ENCODE results near the gene TEX29.

The TEX29 gene

DNA sequence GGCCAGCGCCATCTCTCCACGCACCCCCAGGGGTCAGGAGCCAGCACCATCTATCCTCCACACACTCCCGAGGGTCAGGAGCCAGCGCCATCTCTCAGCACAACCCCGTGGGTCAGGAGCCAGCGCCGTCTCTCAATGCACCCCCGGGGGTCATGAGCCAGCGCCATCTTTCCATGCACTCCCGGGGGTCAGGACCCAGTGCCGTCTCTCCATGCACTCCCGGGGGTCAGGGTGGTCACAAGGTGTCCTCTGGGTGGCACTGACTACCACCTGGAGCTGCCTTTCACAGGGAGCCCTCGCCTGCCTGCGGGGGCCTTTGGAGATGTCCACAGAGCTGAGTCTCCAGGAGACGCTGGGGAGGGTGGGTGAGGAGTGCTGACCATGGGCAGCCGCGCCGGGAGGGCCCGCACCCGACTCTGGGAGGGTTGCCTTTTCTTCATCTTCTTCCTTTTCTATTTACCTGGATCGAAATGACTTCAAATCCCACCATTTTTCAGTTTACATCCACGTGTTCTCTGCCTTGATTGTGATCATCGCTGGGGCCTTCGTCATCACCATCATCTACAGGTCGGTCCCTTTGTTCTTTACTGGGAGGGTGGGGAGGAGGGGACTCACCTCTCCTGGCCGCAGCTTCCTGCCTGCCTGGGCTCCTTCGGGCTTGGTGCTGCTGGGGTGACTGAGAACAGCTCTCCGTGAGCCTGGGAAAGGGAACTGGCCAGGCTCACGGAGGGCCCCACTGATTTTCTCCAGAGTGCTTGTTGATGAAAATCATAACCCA, 19.1 kb downstream of the TEX29 start:
- no peaks in the 10 kb centered on the region for H3K27me3 ChIP-seq (ENCODE audit: control insufficient read depth in 1 of 2, insufficient read depth in 2 of 2, low read length in 2 of 2)
- H3K4me3 ChIP-seq (ENCODE audit: low read depth in 1 of 2, low read length in 2 of 2): no peak overlapping the region
- no peaks in the 10 kb centered on the region for H3K4me1 ChIP-seq (ENCODE audit: control insufficient read depth in 1 of 2, insufficient read depth in 2 of 2, low read length in 2 of 2)
- no peaks in the 10 kb centered on the region for H3K36me3 ChIP-seq (ENCODE audit: control insufficient read depth in 1 of 2, insufficient read depth in 2 of 2, low read length in 2 of 2)
- H3K27ac ChIP-seq (ENCODE audit: low read depth, low read length): no peak overlapping the region
- H3K9me3 ChIP-seq (ENCODE audit: control insufficient read depth in 1 of 2, low read length in 2 of 2): no peaks in the 10 kb centered on the region
- no peak overlapping the region for H3K9ac ChIP-seq (ENCODE audit: low read depth in 1 of 2, low read length in 2 of 2)

DNA sequence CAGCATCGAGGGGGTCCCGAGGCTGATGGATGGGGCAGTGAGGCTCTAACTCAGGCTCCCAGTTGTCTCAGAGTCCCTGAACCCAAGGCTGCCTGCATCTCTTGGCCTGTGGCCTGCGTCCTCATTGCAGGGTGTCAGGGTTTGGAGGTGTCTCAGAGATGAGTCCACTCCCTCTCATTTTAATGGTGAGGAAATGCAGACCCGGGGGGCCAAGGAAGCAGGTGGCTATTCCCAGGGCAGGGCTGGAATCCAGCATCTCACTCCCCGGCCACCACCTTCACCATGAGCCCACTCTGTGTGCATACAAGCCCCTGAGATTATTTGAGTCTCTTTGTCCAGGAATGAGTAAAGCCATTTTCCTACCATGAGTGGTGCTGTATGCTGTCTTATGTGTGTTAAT, 21.4 kb downstream of the TEX29 start:
- no peaks in the 10 kb centered on the region for H3K36me3 ChIP-seq (ENCODE audit: control insufficient read depth in 1 of 2, insufficient read depth in 2 of 2, low read length in 2 of 2)
- H3K27me3 ChIP-seq (ENCODE audit: control insufficient read depth in 1 of 2, insufficient read depth in 2 of 2, low read length in 2 of 2): no peaks in the 10 kb centered on the region
- H3K27ac ChIP-seq (ENCODE audit: low read depth, low read length): no peak overlapping the region
- no peak overlapping the region for H3K4me3 ChIP-seq (ENCODE audit: low read depth in 1 of 2, low read length in 2 of 2)
- no peaks in the 10 kb centered on the region for H3K9me3 ChIP-seq (ENCODE audit: control insufficient read depth in 1 of 2, low read length in 2 of 2)
- H3K9ac ChIP-seq (ENCODE audit: low read depth in 1 of 2, low read length in 2 of 2): no peak overlapping the region
- H3K4me1 ChIP-seq (ENCODE audit: control insufficient read depth in 1 of 2, insufficient read depth in 2 of 2, low read length in 2 of 2): no peaks in the 10 kb centered on the region

- Histone ChIP-seq H3K36me3 (ENCODE audit: control insufficient read depth in 1 of 2, insufficient read depth in 2 of 2, low read length in 2 of 2) (no peaks in the 10 kb centered on the region), H3K9me3 (ENCODE audit: control insufficient read depth in 1 of 2, low read length in 2 of 2) (no peaks in the 10 kb centered on the region)
Measured at GRCh38 chr13:111342721-111343120, 22.3 kb downstream of the TEX29 start.

DNA sequence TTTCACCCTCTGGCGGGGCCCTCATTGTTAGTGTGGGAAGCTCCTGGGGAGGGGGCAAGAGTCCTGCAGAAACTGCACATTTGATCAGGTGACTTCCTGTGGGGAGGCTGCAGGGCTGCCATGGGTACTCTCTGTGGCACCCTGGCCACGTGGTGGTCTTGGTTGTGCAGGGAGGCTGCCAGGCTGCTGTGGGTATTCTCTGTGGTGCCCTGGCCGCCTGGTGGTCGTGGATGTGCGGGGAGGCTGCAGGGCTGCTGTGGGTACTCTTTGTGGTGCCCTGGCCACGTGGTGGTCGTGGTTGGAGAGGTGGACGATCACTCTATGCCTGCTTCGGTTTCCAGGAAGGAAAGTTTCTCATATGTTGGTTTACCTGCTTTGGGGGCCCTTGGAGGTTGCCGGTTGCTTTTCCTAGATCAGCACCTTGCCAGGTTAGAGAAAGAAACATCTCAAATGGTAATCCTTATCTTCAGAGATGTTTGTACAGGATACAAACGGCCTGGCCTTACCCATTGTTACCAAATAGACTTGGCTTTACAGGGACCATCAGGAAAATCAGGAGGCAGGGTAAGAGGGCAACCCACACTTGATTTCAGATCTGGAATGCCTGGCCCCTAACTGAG, 22.9 kb downstream of the TEX29 start:
- H3K9me3 ChIP-seq (ENCODE audit: control insufficient read depth in 1 of 2, low read length in 2 of 2): no peaks in the 10 kb centered on the region

More at GRCh38 chr13:111342721-111343120, 22.3 kb downstream of the TEX29 start:
- H3K4me1 ChIP-seq (ENCODE audit: control insufficient read depth in 1 of 2, insufficient read depth in 2 of 2, low read length in 2 of 2): peaks cover 0 to 3% of the 10 kb centered on the region in 2 donors
- H3K27ac ChIP-seq (ENCODE audit: low read depth, low read length): no peak overlapping the region
- H3K4me3 ChIP-seq (ENCODE audit: low read depth in 1 of 2, low read length in 2 of 2): no peak overlapping the region
- no peak overlapping the region for H3K9ac ChIP-seq (ENCODE audit: low read depth in 1 of 2, low read length in 2 of 2)
- no peaks in the 10 kb centered on the region for H3K27me3 ChIP-seq (ENCODE audit: control insufficient read depth in 1 of 2, insufficient read depth in 2 of 2, low read length in 2 of 2)

DNA sequence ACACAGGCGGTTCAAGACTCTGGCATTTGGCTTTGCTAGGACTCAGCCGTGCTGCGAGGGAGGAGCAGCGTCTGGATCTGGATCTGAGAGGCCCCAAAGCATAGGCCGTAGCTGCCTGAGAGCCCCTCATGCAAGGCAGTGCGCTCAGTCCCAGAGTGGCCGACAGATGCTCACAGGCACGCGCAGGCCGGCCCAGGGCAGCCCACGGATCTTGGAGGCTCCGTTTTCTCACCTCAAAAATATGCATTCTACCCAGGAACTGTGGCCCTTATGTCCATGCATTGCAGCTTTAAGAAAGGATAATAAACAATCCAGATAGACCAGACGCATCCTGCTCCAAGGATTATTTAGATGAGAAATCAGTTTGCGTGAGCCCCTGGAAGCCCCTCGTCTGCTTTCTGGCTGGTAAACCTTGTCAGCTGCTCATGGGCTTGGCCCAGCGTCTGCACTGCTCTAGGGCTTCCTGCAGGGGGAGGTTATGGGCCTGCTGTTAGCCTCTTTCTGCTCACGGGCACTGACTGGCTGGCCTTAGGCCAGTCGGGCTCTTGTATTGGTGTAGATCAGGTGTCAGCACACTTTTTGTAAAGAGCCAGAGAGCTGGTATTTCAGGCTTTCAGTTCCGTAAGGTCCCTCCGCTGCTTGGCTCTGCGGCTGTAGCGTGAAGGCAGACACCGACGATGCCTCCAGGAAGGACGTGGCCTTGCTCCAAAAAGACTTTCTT, 24.2 kb downstream of the TEX29 start:
- no peaks in the 10 kb centered on the region for H3K36me3 ChIP-seq (ENCODE audit: control insufficient read depth in 1 of 2, insufficient read depth in 2 of 2, low read length in 2 of 2)
- H3K9me3 ChIP-seq (ENCODE audit: control insufficient read depth in 1 of 2, low read length in 2 of 2): no peaks in the 10 kb centered on the region
- no peak overlapping the region for H3K27ac ChIP-seq (ENCODE audit: low read depth, low read length)
- no peaks in the 10 kb centered on the region for H3K27me3 ChIP-seq (ENCODE audit: control insufficient read depth in 1 of 2, insufficient read depth in 2 of 2, low read length in 2 of 2)
- peaks cover 0 to 5% of the 10 kb centered on the region in 2 donors for H3K4me1 ChIP-seq (ENCODE audit: control insufficient read depth in 1 of 2, insufficient read depth in 2 of 2, low read length in 2 of 2)
- no peak overlapping the region for H3K9ac ChIP-seq (ENCODE audit: low read depth in 1 of 2, low read length in 2 of 2)
- no peak overlapping the region for H3K4me3 ChIP-seq (ENCODE audit: low read depth in 1 of 2, low read length in 2 of 2)

More for the DNA sequence above, 22.9 kb downstream of the TEX29 start:
- peaks cover 0 to 5% of the 10 kb centered on the region in 2 donors for H3K4me1 ChIP-seq (ENCODE audit: control insufficient read depth in 1 of 2, insufficient read depth in 2 of 2, low read length in 2 of 2)
- no peaks in the 10 kb centered on the region for H3K36me3 ChIP-seq (ENCODE audit: control insufficient read depth in 1 of 2, insufficient read depth in 2 of 2, low read length in 2 of 2)
- no peak overlapping the region for H3K27ac ChIP-seq (ENCODE audit: low read depth, low read length)
- no peak overlapping the region for H3K4me3 ChIP-seq (ENCODE audit: low read depth in 1 of 2, low read length in 2 of 2)
- no peaks in the 10 kb centered on the region for H3K27me3 ChIP-seq (ENCODE audit: control insufficient read depth in 1 of 2, insufficient read depth in 2 of 2, low read length in 2 of 2)
- H3K9ac ChIP-seq (ENCODE audit: low read depth in 1 of 2, low read length in 2 of 2): no peak overlapping the region

- H3K9ac ChIP-seq (ENCODE audit: low read depth in 1 of 2, low read length in 2 of 2): no peak overlapping the region
- H3K4me3 ChIP-seq (ENCODE audit: low read depth in 1 of 2, low read length in 2 of 2): no peak overlapping the region
- H3K9me3 ChIP-seq (ENCODE audit: control insufficient read depth in 1 of 2, low read length in 2 of 2): no peaks in the 10 kb centered on the region
- H3K4me1 ChIP-seq (ENCODE audit: control insufficient read depth in 1 of 2, insufficient read depth in 2 of 2, low read length in 2 of 2): peaks cover 0 to 5% of the 10 kb centered on the region in 2 donors
- H3K36me3 ChIP-seq (ENCODE audit: control insufficient read depth in 1 of 2, insufficient read depth in 2 of 2, low read length in 2 of 2): no peaks in the 10 kb centered on the region
- no peak overlapping the region for H3K27ac ChIP-seq (ENCODE audit: low read depth, low read length)
- no peaks in the 10 kb centered on the region for H3K27me3 ChIP-seq (ENCODE audit: control insufficient read depth in 1 of 2, insufficient read depth in 2 of 2, low read length in 2 of 2)
Measured at GRCh38 chr13:111345682-111346081, 25.2 kb downstream of the TEX29 start.

DNA sequence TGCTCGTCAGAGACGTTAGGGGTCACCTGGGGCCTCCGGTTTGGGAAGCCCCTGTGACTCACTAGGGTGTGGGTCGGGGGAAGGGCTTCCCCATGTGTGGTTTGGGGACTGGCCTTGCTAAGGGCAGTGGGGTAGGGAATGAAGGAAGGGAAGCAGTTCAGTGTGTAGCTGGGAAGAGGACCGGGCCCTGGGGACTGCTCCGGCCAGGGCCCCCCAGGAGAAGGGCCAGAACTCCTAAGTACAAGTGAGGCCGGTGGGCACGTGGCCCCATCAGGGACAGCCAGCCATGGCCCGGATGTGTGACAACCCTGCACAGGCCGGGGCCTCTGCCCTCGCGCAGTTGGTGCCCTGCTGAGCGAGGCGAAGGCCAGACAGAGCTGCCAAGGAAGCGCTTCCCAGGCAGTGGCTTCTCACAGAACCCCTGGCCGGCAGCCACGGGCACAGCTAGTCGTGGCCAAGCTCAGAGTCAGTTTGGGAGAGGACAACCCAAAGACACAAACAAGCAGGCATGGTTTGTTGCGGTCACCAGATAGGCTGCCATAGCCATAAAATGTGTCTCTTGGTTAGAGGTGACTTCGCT, 25.7 kb downstream of the TEX29 start:
- Histone ChIP-seq H3K36me3 (ENCODE audit: control insufficient read depth in 1 of 2, insufficient read depth in 2 of 2, low read length in 2 of 2) (no peaks in the 10 kb centered on the region), H3K27me3 (ENCODE audit: control insufficient read depth in 1 of 2, insufficient read depth in 2 of 2, low read length in 2 of 2) (no peaks in the 10 kb centered on the region), H3K27ac (ENCODE audit: low read depth, low read length) (no peak overlapping the region), H3K9me3 (ENCODE audit: control insufficient read depth in 1 of 2, low read length in 2 of 2) (no peaks in the 10 kb centered on the region), H3K4me3 (ENCODE audit: low read depth in 1 of 2, low read length in 2 of 2) (no peak overlapping the region), H3K9ac (ENCODE audit: low read depth in 1 of 2, low read length in 2 of 2) (no peak overlapping the region), H3K4me1 (ENCODE audit: control insufficient read depth in 1 of 2, insufficient read depth in 2 of 2, low read length in 2 of 2) (peaks cover 0 to 5% of the 10 kb centered on the region in 2 donors)

DNA sequence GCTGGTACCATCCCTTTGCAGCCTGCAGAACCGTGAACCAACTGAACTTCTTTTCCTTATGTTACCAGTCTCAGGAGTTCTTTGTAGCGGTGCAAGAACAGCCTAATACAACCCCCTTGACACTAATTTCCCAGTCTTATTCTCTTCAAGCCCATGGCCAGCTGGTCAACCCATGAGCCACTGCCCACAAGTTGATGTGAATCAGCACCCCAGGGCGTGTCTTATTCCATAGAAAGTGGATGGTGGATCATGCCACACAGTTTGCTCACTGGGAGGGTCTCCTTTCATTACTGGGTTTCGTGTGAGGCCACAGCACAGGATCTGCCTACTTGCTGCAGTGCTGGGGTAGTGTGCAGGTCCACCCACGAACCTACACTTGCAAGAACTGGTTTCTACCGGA, 27.0 kb downstream of the TEX29 start:
- H3K9me3 ChIP-seq (ENCODE audit: control insufficient read depth in 1 of 2, low read length in 2 of 2): no peaks in the 10 kb centered on the region
- no peak overlapping the region for H3K27ac ChIP-seq (ENCODE audit: low read depth, low read length)
- no peak overlapping the region for H3K4me3 ChIP-seq (ENCODE audit: low read depth in 1 of 2, low read length in 2 of 2)
- H3K9ac ChIP-seq (ENCODE audit: low read depth in 1 of 2, low read length in 2 of 2): no peak overlapping the region
- no peaks in the 10 kb centered on the region for H3K36me3 ChIP-seq (ENCODE audit: control insufficient read depth in 1 of 2, insufficient read depth in 2 of 2, low read length in 2 of 2)
- peaks cover 0 to 5% of the 10 kb centered on the region in 2 donors for H3K4me1 ChIP-seq (ENCODE audit: control insufficient read depth in 1 of 2, insufficient read depth in 2 of 2, low read length in 2 of 2)
- H3K27me3 ChIP-seq (ENCODE audit: control insufficient read depth in 1 of 2, insufficient read depth in 2 of 2, low read length in 2 of 2): no peaks in the 10 kb centered on the region

DNA sequence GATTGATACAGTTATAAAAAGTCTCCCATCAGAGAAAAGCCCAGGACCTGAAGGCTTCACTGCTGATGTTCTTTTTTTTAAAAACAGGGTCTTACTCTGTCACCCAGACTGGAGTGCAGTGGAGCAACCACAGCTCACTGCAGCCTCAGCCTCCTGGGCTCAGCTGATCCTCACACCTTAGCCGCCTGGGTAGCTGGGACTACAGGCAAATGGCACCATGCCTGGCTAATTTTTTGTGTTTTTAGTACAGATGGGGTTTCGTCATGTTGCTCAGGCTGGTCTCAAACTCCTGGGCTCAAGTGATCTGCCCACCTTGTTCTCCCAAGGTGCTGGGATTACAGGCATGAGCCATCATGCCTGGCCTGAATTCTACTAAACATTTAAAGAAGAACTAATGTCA, 33.1 kb downstream of the TEX29 start:
- H3K9me3 ChIP-seq (ENCODE audit: control insufficient read depth in 1 of 2, low read length in 2 of 2): no peaks in the 10 kb centered on the region
- peaks cover 0 to 9% of the 10 kb centered on the region in 2 donors for H3K27me3 ChIP-seq (ENCODE audit: control insufficient read depth in 1 of 2, insufficient read depth in 2 of 2, low read length in 2 of 2)
- H3K9ac ChIP-seq (ENCODE audit: low read depth in 1 of 2, low read length in 2 of 2): no peak overlapping the region
- no peaks in the 10 kb centered on the region for H3K36me3 ChIP-seq (ENCODE audit: control insufficient read depth in 1 of 2, insufficient read depth in 2 of 2, low read length in 2 of 2)
- no peaks in the 10 kb centered on the region for H3K4me1 ChIP-seq (ENCODE audit: control insufficient read depth in 1 of 2, insufficient read depth in 2 of 2, low read length in 2 of 2)
- no peak overlapping the region for H3K27ac ChIP-seq (ENCODE audit: low read depth, low read length)
- H3K4me3 ChIP-seq (ENCODE audit: low read depth in 1 of 2, low read length in 2 of 2): no peak overlapping the region

DNA sequence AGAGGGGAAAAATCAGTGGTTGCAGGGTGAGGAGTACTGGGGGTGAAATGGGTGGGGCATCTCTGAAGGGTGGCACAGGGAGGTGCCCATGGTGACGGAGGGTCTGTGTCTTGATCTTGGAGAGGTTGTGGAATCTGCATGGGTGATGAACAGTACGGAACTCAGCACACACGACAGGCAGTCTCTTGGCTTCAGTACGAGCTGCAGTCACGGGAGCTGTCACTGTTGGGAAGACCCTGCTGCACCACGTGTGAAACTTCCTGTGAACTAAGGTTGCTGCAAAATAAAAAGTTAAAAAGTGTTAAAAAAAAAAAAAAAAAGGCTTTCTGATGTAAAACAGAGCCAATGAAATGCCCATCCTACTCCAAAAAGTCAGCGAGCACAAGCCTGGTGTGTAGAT, 34.3 kb downstream of the TEX29 start:
- H3K9ac ChIP-seq (ENCODE audit: low read depth in 1 of 2, low read length in 2 of 2): no peak overlapping the region
- no peak overlapping the region for H3K4me3 ChIP-seq (ENCODE audit: low read depth in 1 of 2, low read length in 2 of 2)
- no peaks in the 10 kb centered on the region for H3K9me3 ChIP-seq (ENCODE audit: control insufficient read depth in 1 of 2, low read length in 2 of 2)
- peaks cover 3 to 9% of the 10 kb centered on the region in 2 donors for H3K27me3 ChIP-seq (ENCODE audit: control insufficient read depth in 1 of 2, insufficient read depth in 2 of 2, low read length in 2 of 2)
- H3K36me3 ChIP-seq (ENCODE audit: control insufficient read depth in 1 of 2, insufficient read depth in 2 of 2, low read length in 2 of 2): no peaks in the 10 kb centered on the region
- H3K27ac ChIP-seq (ENCODE audit: low read depth, low read length): no peak overlapping the region
- no peaks in the 10 kb centered on the region for H3K4me1 ChIP-seq (ENCODE audit: control insufficient read depth in 1 of 2, insufficient read depth in 2 of 2, low read length in 2 of 2)

Measured in duodenal mucosa (tissue), 2 donors.